Thoracic aorta (tissue), 2 donors: Measurements from ENCODE around the gene UNC5A. TPM values are rescaled to one million over a fixed set of nuclear protein-coding genes. Genes with fewer than 3 reads are reported as not detected.

ENCODE experiments used
- ATAC-seq: fragments of 150-250 bp; one replicate; pipeline ENCODE4 v1.8.0; 2017; ENCODE audit warnings: low read depth; ENCODE audit not compliant: insufficient number of reproducible peaks, low FRiP score
- DNase-seq: peaks from one replicate; pipeline ENCODE4 v3.0.0-alpha.2; 2020; ENCODE audit warnings: low spot score
- H3K27ac ChIP-seq, 2 donors: fragments of 200-600 bp; sonication (generic); 1 replicate in 1 of 2; 2 replicates in 1 of 2; pipeline ENCODE4 v1.5.1; 2016; ENCODE audit warnings: mild to moderate bottlenecking in 2 of 2, moderate library complexity in 2 of 2
- H3K27me3 ChIP-seq: fragments of 200-600 bp; sonication (generic); replicated peaks from 2 replicates; pipeline ENCODE4 v1.6.0; 2016; ENCODE audit warnings: mild to moderate bottlenecking; ENCODE audit not compliant: insufficient read depth
- H3K36me3 ChIP-seq: fragments of 200-600 bp; sonication (generic); one replicate; pipeline ENCODE4 v1.5.1; 2016
- H3K4me1 ChIP-seq, 2 donors: fragments of 200-600 bp; sonication (generic); 1 replicate in 1 of 2; 2 replicates in 1 of 2; pipeline versions ENCODE4 v1.5.1 to v1.6.0; 2016; ENCODE audit warnings: low read depth in 2 of 2, mild to moderate bottlenecking in 1 of 2; ENCODE audit not compliant: control insufficient read depth in 1 of 2
- H3K4me3 ChIP-seq: fragments of 200-600 bp; sonication (generic); 2 replicates; pipeline ENCODE4 v1.5.1; 2016; ENCODE audit warnings: mild to moderate bottlenecking
- H3K9me3 ChIP-seq: fragments of 200-600 bp; sonication (generic); 2 replicates; pipeline ENCODE4 v1.5.1; 2016
- CTCF ChIP-seq: fragments of 200-600 bp; sonication (generic); IDR thresholded peaks from one replicate; pipeline ENCODE4 v1.5.1; 2019; ENCODE audit warnings: antibody characterized with exemption
- total RNA-seq, 2 donors: library from RNA; depleted of rRNA; stranded (reverse); fragments of >200 nt; gene quantifications; one replicate each; pipeline versions ENCODE4 v1.1.0 to v1.2.3, GENCODE V29; 2016

Gene UNC5A
- total RNA-seq, 2 donors from 2014 or later = not detected

DNA sequence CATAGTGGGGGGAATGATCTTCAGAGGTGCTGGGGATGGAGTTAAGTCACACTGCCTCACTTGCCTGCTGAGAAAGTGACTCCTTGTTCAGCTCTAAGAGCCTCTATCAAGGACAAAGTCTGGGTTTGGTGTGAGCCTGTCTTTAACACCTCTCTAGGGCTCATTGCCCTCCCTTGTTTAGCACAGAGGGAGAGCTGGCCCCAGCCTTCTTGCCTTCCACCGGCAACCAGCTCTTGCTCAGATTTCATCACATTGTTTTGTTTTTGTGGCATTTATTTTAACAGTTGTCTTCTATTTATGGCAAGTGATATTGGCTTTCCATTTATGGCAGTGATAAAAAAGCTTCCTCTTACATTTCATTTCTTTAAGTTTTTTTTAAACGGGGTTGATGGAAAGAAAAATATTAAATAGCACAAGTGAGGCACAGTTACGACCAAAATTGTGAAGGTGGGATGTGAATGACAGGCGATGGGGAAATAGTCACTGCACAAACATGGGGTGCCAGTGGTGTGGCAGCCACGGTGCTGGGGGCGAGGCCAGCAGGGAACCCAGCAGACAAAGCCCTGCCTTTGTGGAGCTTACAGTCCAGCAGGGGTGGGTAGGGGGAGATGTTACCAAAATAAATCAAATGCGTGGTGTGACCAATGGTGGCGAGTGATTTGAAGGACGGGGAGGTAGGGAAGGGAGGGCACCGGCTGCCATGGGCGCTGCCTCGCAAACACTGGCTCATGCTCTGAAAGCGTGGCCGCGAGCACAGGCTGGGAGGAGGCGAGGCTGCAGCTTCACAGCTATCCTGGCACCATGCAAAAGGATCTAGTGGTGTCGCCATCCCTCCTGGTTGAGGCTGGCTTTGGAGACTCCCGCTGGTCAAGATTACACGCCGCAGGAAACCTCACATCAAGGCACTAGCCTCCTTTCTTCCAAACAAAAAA is 21.2 kb upstream of the UNC5A start:
- Histone ChIP-seq H3K27me3 (no peaks in the 10 kb centered on the region), H3K27ac (no peak overlapping the region), H3K9me3 (no peaks in the 10 kb centered on the region), H3K4me1 (no peaks in the 10 kb centered on the region), H3K4me3 (no peak overlapping the region), H3K36me3 (no peaks in the 10 kb centered on the region)
- no peak for TF ChIP-seq CTCF
- no peak for DNase-seq
- ATAC-seq = no peak

- no peak for ATAC-seq
- Histone ChIP-seq H3K36me3 (no peaks in the 10 kb centered on the region), H3K27me3 (no peaks in the 10 kb centered on the region), H3K4me3 (no peak overlapping the region), H3K27ac (no peak overlapping the region), H3K9me3 (no peaks in the 10 kb centered on the region), H3K4me1 (no peaks in the 10 kb centered on the region)
- TF ChIP-seq CTCF = no peak
- no peak for DNase-seq
Observed at GRCh38 chr5:176789873-176790615, 20.3 kb upstream of the UNC5A start.

- ATAC-seq = no peak
- Histone ChIP-seq H3K36me3 (no peaks in the 10 kb centered on the region), H3K27me3 (no peaks in the 10 kb centered on the region), H3K4me1 (no peaks in the 10 kb centered on the region), H3K27ac (no peak overlapping the region), H3K4me3 (no peak overlapping the region), H3K9me3 (no peaks in the 10 kb centered on the region)
- DNase-seq = no peak
- no peak for TF ChIP-seq CTCF
Observed at GRCh38 chr5:176790941-176791340, 19.4 kb upstream of the UNC5A start.

GRCh38 chr5:176792655-176793342 is 17.6 kb upstream of the UNC5A start:
- Histone ChIP-seq H3K27ac (no peak overlapping the region), H3K27me3 (no peaks in the 10 kb centered on the region), H3K9me3 (no peaks in the 10 kb centered on the region), H3K4me3 (no peak overlapping the region), H3K36me3 (no peaks in the 10 kb centered on the region), H3K4me1 (no peaks in the 10 kb centered on the region)
- no peak for DNase-seq
- no peak for ATAC-seq
- TF ChIP-seq CTCF = no peak

GRCh38 chr5:176793343-176793699 is 17.0 kb upstream of the UNC5A start:
- DNase-seq (no peak), ATAC-seq (no peak)
- H3K4me3 ChIP-seq = no peak overlapping the region
- no peak overlapping the region for H3K27ac ChIP-seq
- no peaks in the 10 kb centered on the region for H3K27me3 ChIP-seq
- no peaks in the 10 kb centered on the region for H3K9me3 ChIP-seq
- H3K4me1 ChIP-seq = no peaks in the 10 kb centered on the region
- no peaks in the 10 kb centered on the region for H3K36me3 ChIP-seq
- no peak for TF ChIP-seq CTCF
